K562 (cell line): ENCODE data around the gene CNKSR2. TPM values are rescaled to one million over a fixed set of nuclear protein-coding genes. Genes with fewer than 3 reads are reported as not detected.

Experiments
- ATAC-seq: fragments of 200-7000 bp; cut with Tn5 transposase; 3 replicates; pipeline ENCODE4 v1.9.1; 2020; ENCODE audit warnings: moderate library complexity
- BruUV-seq: library from RNA; stranded (reverse); fragments of 400-500 nt; replicated peaks from 2 replicates; lab custom pipeline; 2021; lab: Mats Ljungman, UMichigan
- CTCF ChIA-PET: fragments of 300-600 bp; formaldehyde crosslinking; extraction: SDS; loops from one replicate; lab custom pipeline; 2021; ENCODE audit warnings: low intra/inter-chr PET ratio; lab: Yijun Ruan, JAX
- POLR2A ChIA-PET: fragments of 300-600, 350-650 bp; sonication (Branson Sonifier 250); formaldehyde crosslinking; extraction: SDS; loops from one replicate; lab custom pipeline; 2021; ENCODE audit warnings: antibody characterized with exemption, inconsistent platforms; lab: Yijun Ruan, JAX
- DNase-seq, 4 experiments: peaks; one replicate each; pipeline versions ENCODE4 v3.0.0 to v3.0.0-alpha.2; 2011 to 2018; ENCODE audit warnings: low spot score in 3 of 4, mixed read lengths in 3 of 4; ENCODE audit errors: extremely low read depth in 1 of 4
- FAIRE-seq: peaks from 2 replicates; lab custom pipeline; 2011; peaks lifted over from hg19 to GRCh38; lab: Jason Lieb, UNC
- H2AFZ ChIP-seq: 2 replicates; pipeline ENCODE4 v1.6.0; 2011; ENCODE audit warnings: low read depth, low read length, control low read depth, inconsistent platforms
- H3K27ac ChIP-seq: fragments of 200-600 bp; 3 replicates; pipeline ENCODE4 v1.8.0; 2011; ENCODE audit warnings: low read depth, mild to moderate bottlenecking, control low read depth, inconsistent platforms, low read length, moderate library complexity, mixed read lengths; ENCODE audit errors: extremely low read depth
- H3K27me3 ChIP-seq, 2 experiments: fragments of 300-600 bp in 1 of 2; 2 replicates in 1 of 2; 3 replicates in 1 of 2; pipeline versions ENCODE4 v1.6.0 to v1.8.0; 2011; ENCODE audit warnings: inconsistent platforms in 2 of 2, low read length in 2 of 2, mild to moderate bottlenecking in 1 of 2, mixed read lengths in 1 of 2, moderate library complexity in 1 of 2; ENCODE audit not compliant: control insufficient read depth in 2 of 2, insufficient read depth in 2 of 2
- H3K36me3 ChIP-seq: fragments of 300-600 bp; 3 replicates; pipeline ENCODE4 v1.8.0; 2011; ENCODE audit warnings: mild to moderate bottlenecking, low read length, inconsistent platforms; ENCODE audit not compliant: control insufficient read depth, insufficient read depth
- H3K4me1 ChIP-seq, 2 experiments: fragments of 200-600 bp in 1 of 2; replicated peaks in 1 of 2; 2 replicates in 1 of 2; 3 replicates in 1 of 2; pipeline versions ENCODE4 v1.5.1 to v1.8.0; 2011; ENCODE audit warnings: inconsistent platforms in 2 of 2, low read length in 2 of 2, mild to moderate bottlenecking in 1 of 2, mixed read lengths in 1 of 2, moderate library complexity in 1 of 2; ENCODE audit not compliant: control insufficient read depth in 2 of 2, insufficient read depth in 2 of 2
- H3K4me2 ChIP-seq: 2 replicates; pipeline ENCODE4 v1.6.1; 2011; ENCODE audit warnings: low read length, control low read depth, inconsistent platforms, mixed read lengths; ENCODE audit not compliant: insufficient read depth
- H3K4me3 ChIP-seq: fragments of 200-600 bp; sonication (generic), shearing (Covaris generic); 2 replicates; pipeline ENCODE4 v1.5.1; 2016; ENCODE audit warnings: control low read depth, inconsistent platforms
- H3K79me2 ChIP-seq: fragments of 200-600 bp; 3 replicates; pipeline ENCODE4 v1.8.0; 2011; ENCODE audit warnings: low read length, inconsistent platforms; ENCODE audit not compliant: control insufficient read depth, insufficient read depth
- H3K9ac ChIP-seq, 2 experiments: 2 replicates each; pipeline versions ENCODE4 v1.6.0 to v1.6.1; 2011; ENCODE audit warnings: low read depth in 2 of 2, low read length in 2 of 2, control low read depth in 1 of 2, inconsistent platforms in 1 of 2, mild to moderate bottlenecking in 1 of 2, mixed read lengths in 1 of 2; ENCODE audit not compliant: insufficient read depth in 1 of 2
- H3K9me1 ChIP-seq: one replicate; pipeline ENCODE4 v1.6.0; 2011; ENCODE audit warnings: inconsistent platforms, mild to moderate bottlenecking, low read length, moderate library complexity; ENCODE audit not compliant: control insufficient read depth, insufficient read depth
- H3K9me3 ChIP-seq: replicated peaks from 2 replicates; pipeline ENCODE4 v1.5.1; 2011; ENCODE audit warnings: low read depth, low read length, inconsistent platforms; ENCODE audit not compliant: control insufficient read depth, insufficient read depth
- H4K20me1 ChIP-seq: replicated peaks from 2 replicates; pipeline ENCODE4 v1.6.1; 2011; ENCODE audit warnings: low read length, inconsistent platforms, mixed read lengths; ENCODE audit not compliant: control insufficient read depth, insufficient read depth
- BRD4 ChIP-seq: fragments of 200-600 bp; sonication (generic); IDR thresholded peaks from 2 replicates; pipeline ENCODE4 v1.6.1; 2017; ENCODE audit warnings: inconsistent platforms
- HSF4 ChIP-seq: fragments of 250-450 bp; sonication (Bioruptor Pico); IDR thresholded peaks from 2 replicates; pipeline ENCODE4 v2.1.2; 2022; ENCODE audit warnings: mild to moderate bottlenecking, moderate library complexity, borderline replicate concordance
- MAFF ChIP-seq: IDR thresholded peaks from 2 replicates; pipeline ENCODE4 v1.6.1; 2012; ENCODE audit warnings: low read length, improper control_type of control experiment
- RFX1 ChIP-seq: fragments of 450-650 bp; IDR thresholded peaks from 2 replicates; pipeline ENCODE4 v1.6.1; 2016; ENCODE audit warnings: mild to moderate bottlenecking, moderate library complexity
- SRF ChIP-seq, 2 experiments: fragments of 250-450, 450-650 bp in 1 of 2; sonication (Bioruptor Pico) in 1 of 2; sonication (generic) in 1 of 2; formaldehyde crosslinking; IDR thresholded peaks; 2 replicates each; pipeline versions ENCODE4 v1.5.0 to v1.5.1; 2020 to 2022; ENCODE audit warnings: mild to moderate bottlenecking in 1 of 2, missing genetic modification reagents in 1 of 2
- TGIF2 ChIP-seq: sonication (generic); formaldehyde crosslinking; IDR thresholded peaks from 2 replicates; pipeline ENCODE4 v1.8.1; 2022; ENCODE audit warnings: mild to moderate bottlenecking, missing genetic modification reagents, moderate library complexity
- WHSC1 ChIP-seq: IDR thresholded peaks from one replicate; pipeline ENCODE4 v1.6.1; 2012; ENCODE audit warnings: low read length, control low read depth, inconsistent platforms
- ZKSCAN3 ChIP-seq: fragments of 250-450 bp; sonication (Bioruptor Pico); IDR thresholded peaks from 2 replicates; pipeline ENCODE4 v1.4.0; 2020
- ZNF140 ChIP-seq: fragments of 250-450 bp; sonication (Bioruptor Pico); IDR thresholded peaks from 2 replicates; pipeline ENCODE4 v1.8.0; 2021; ENCODE audit warnings: moderate library complexity, mild to moderate bottlenecking, inconsistent platforms
- ZNF174 ChIP-seq: fragments of 250-450 bp; sonication (Bioruptor Pico); IDR thresholded peaks from 2 replicates; pipeline ENCODE4 v1.4.0; 2020; ENCODE audit warnings: mild to moderate bottlenecking
- ZNF551 ChIP-seq: fragments of 250-450 bp; sonication (Bioruptor Pico); IDR thresholded peaks from 2 replicates; pipeline ENCODE4 v1.5.0; 2021; ENCODE audit warnings: mild to moderate bottlenecking, moderate library complexity
- ZNF717 ChIP-seq: fragments of 250-450 bp; sonication (Bioruptor Pico); IDR thresholded peaks from 2 replicates; pipeline ENCODE4 v1.5.0; 2021
- ZNF785 ChIP-seq: fragments of 250-450 bp; sonication (Bioruptor Pico); IDR thresholded peaks from 2 replicates; pipeline ENCODE4 v1.4.0; 2020; ENCODE audit warnings: mild to moderate bottlenecking
- WGBS: fragments of 100-300 bp; shearing (Covaris generic); methylation state at CpG from one replicate; pipeline ENCODE4 v1.1.6; 2016; ENCODE audit warnings: low coverage, mixed read lengths; ENCODE audit not compliant: insufficient coverage; ENCODE audit errors: missing lambda C conversion rate; 5-methylcytosine and 5-hydroxymethylcytosine counted together
- in situ Hi-C: fragments of 300-500 bp; cut with MboI; formaldehyde crosslinking; loops from 4 replicates; pipeline ENCODE4 v1.15.0; 2018; ENCODE audit warnings: inconsistent platforms, mixed read lengths
- intact Hi-C: fragments of 100-400 bp; cut with micrococcal nuclease; formaldehyde crosslinking; loops from 2 replicates; pipeline ENCODE4 v1.14.2; 2022
- polyA plus RNA-seq, 8 experiments: library from polyadenylated mRNA; depleted of rRNA in 4 of 8; stranded (reverse) in 5 of 8; unstranded in 3 of 8; fragments of >200 nt; fragmentation: Nextera tagmentation in 2 of 8; fragmentation: Illumina TruSeq in 1 of 8; extraction: Ambion mirVana in 2 of 8; extraction: Trizol in 1 of 8; gene quantifications; 2 replicates each; pipeline versions ENCODE4 v1.2.1 to v1.2.3, GENCODE V29; 2011 to 2014; ENCODE audit warnings: inconsistent platforms in 1 of 8, missing spikeins in 1 of 8
- total RNA-seq, 7 experiments: library from RNA; depleted of rRNA in 6 of 7; stranded (reverse); fragments of >200 nt in 6 of 7; fragmentation: Illumina TruSeq in 2 of 7; extraction: Trizol in 2 of 7; gene quantifications; 2 replicates each; pipeline versions ENCODE4 v1.2.1 to v1.2.3, GENCODE V29; 2011 to 2021; ENCODE audit warnings: low replicate concordance in 1 of 7
- TF ChIP-seq, protein P1 (sequence below): fragments of 250-450 bp; sonication (Bioruptor Pico); IDR thresholded peaks from 2 replicates; pipeline ENCODE4 v1.4.0; 2020; ENCODE audit warnings: borderline replicate concordance
- TF ChIP-seq, protein P2 (sequence below): conservative IDR thresholded peaks from 2 replicates; pipeline ENCODE4 v1.6.1; 2011; ENCODE audit warnings: low read depth, mild to moderate bottlenecking, low read length; ENCODE audit not compliant: control insufficient read depth

CNKSR2 gene
- total and polyA plus RNA-seq, 9 of the 15 experiments (the other 6 are each of a cell fraction or from before 2014, with no cell fraction given) = not detected

DNA sequence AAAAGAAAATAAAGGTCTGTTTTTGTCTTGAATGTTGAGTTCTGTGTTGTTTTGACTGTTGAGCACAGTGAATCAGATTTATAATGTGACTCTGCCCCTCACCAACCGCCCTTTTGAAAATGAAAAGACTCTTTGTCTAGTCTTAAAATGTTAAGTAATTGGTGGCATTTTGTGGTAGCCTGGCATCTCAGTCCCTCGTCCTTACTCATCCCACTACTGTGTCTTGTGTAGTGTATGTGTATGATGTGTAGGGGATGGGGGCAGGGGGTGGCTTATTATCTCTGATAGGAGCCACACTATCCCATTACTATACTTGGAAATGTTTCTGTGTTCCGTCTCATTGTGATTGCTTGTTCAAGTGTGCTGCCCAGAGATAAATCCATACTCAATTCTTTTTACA lies 271.7 kb downstream of the CNKSR2 start:
- Histone ChIP-seq H3K4me1 (no peaks in the 10 kb centered on the region), H3K4me2 (no peak overlapping the region), H3K27me3 (no peaks in the 10 kb centered on the region), H3K9ac (no peak overlapping the region), H2AFZ (no peak overlapping the region), H3K9me3 (no peaks in the 10 kb centered on the region), H3K4me3 (no peak overlapping the region), H3K79me2 (no peaks in the 10 kb centered on the region), H4K20me1 (no peaks in the 10 kb centered on the region), H3K9me1 (no peaks in the 10 kb centered on the region), H3K36me3 (no peaks in the 10 kb centered on the region), H3K27ac (no peak overlapping the region)
- POLR2A ChIA-PET = no interaction called here
- FAIRE-seq (no peak), DNase-seq (no peak), ATAC-seq (no peak)
- TF ChIP-seq RFX1 = no peak
- CTCF ChIA-PET = no interaction called here
- in situ Hi-C loops (no loop called here), intact Hi-C loops (no loop called here)
- no TSS peak for BruUV-seq
- 3% methylated on average over 3 of the region's 3 CpGs for WGBS

DNA sequence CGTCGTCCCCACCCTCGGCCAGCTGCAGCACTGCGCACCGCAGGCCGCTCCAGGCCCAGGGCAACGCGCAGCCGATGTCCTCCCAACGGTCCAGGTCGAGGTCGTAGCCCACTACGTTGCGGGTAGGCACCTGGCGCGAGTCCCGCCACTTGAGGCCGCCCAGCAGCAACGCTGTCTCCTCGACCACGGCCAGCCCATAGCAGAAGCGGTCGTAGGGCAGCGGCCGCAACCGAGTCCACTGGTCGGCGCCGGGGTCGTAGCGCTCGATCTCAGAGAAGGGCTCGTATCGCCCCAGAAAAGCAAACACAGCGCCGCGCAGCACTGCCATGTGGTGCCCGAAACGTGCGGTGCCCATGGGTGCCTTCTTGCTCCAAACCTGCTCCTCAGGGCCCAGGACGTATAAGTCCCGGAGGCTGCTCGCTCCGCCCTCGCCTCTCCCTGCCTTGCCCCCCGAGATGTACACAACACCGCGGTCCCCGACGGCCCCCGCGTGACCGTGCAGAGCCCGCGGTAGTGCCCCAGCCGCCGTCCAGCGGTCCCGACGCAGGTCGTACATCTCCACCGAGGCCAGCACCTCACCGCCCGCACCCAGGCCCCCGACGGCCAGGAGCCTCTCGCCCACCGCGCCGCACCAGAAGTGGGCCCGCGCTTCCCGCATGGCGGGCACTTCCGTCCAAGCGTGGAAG lies 281.8 kb downstream of the CNKSR2 start:
- Histone ChIP-seq H3K9me3 (no peaks in the 10 kb centered on the region), H4K20me1 (no peaks in the 10 kb centered on the region), H3K9ac (no peak overlapping the region), H3K4me2 (no peak overlapping the region), H3K27ac (no peak overlapping the region), H3K79me2 (no peaks in the 10 kb centered on the region), H3K36me3 (no peaks in the 10 kb centered on the region), H3K9me1 (no peaks in the 10 kb centered on the region), H3K4me3 (no peak overlapping the region), H3K27me3 (no peaks in the 10 kb centered on the region), H3K4me1 (no peaks in the 10 kb centered on the region; a peak in 1 of 5 replicates), H2AFZ (no peak overlapping the region)
- intact Hi-C loops (no loop called here), in situ Hi-C loops (no loop called here)
- 25% methylated on average over 26 of the region's 76 CpGs for WGBS
- POLR2A ChIA-PET = no interaction called here
- no peak for DNase-seq
- no peak for ATAC-seq
- no TSS peak for BruUV-seq
- FAIRE-seq = no peak
- CTCF ChIA-PET = no interaction called here
- TF ChIP-seq, protein P1, sequence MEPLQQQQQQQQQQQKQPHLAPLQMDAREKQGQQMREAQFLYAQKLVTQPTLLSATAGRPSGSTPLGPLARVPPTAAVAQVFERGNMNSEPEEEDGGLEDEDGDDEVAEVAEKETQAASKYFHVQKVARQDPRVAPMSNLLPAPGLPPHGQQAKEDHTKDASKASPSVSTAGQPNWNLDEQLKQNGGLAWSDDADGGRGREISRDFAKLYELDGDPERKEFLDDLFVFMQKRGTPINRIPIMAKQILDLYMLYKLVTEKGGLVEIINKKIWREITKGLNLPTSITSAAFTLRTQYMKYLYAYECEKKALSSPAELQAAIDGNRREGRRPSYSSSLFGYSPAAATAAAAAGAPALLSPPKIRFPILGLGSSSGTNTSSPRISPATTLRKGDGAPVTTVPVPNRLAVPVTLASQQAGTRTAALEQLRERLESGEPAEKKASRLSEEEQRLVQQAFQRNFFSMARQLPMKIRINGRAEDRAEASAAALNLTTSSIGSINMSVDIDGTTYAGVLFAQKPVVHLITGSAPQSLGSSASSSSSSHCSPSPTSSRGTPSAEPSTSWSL (CRISPR knock-in tag) = no peak
- TF ChIP-seq ZNF140 (CRISPR knock-in tag) = no peak
- TF ChIP-seq MAFF = no peak
- TF ChIP-seq, protein P2, sequence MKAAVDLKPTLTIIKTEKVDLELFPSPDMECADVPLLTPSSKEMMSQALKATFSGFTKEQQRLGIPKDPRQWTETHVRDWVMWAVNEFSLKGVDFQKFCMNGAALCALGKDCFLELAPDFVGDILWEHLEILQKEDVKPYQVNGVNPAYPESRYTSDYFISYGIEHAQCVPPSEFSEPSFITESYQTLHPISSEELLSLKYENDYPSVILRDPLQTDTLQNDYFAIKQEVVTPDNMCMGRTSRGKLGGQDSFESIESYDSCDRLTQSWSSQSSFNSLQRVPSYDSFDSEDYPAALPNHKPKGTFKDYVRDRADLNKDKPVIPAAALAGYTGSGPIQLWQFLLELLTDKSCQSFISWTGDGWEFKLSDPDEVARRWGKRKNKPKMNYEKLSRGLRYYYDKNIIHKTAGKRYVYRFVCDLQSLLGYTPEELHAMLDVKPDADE = no peak
- TF ChIP-seq SRF (CRISPR knock-in tag; IDR thresholded peaks at IDR 0.05) = no peak
- no peak for TF ChIP-seq ZNF174 (CRISPR knock-in tag)
- no peak for TF ChIP-seq ZKSCAN3
- no peak for TF ChIP-seq ZNF717 (CRISPR knock-in tag)
- TF ChIP-seq HSF4 (CRISPR knock-in tag) = no peak
- TF ChIP-seq TGIF2 (CRISPR knock-in tag) = no peak
- TF ChIP-seq ZNF785 = no peak
- no peak for TF ChIP-seq BRD4
- no peak for TF ChIP-seq ZNF551 (CRISPR knock-in tag)
- TF ChIP-seq WHSC1 = no peak
